Upper lobe of left lung (tissue), 4 donors: ENCODE data around the gene GET4.

Experiments used
- CTCF ChIP-seq, 6 experiments: fragments of 450-650 bp in 4 of 6; fragments of 200-600 bp in 2 of 6; sonication (generic) in 2 of 6; IDR thresholded peaks; one replicate each; pipeline ENCODE4 v1.5.1; 2016 to 2019; ENCODE audit warnings: antibody characterized with exemption in 6 of 6
- POLR2A ChIP-seq, 4 donors: fragments of 450-650 bp; IDR thresholded peaks; one replicate each; pipeline ENCODE4 v1.5.1; 2016 to 2017; ENCODE audit warnings: antibody characterized with exemption in 4 of 4, mild to moderate bottlenecking in 2 of 4
- POLR2AphosphoS5 ChIP-seq, 2 donors: sonication (generic); formaldehyde crosslinking; IDR thresholded peaks; one replicate each; pipeline ENCODE4 v1.5.1; 2017; ENCODE audit warnings: antibody characterized with exemption in 2 of 2

- TF ChIP-seq POLR2AphosphoS5 (IDR thresholded peaks at IDR 0.05) (no peak), CTCF (IDR thresholded peaks at IDR 0.05) (no peak), POLR2A (IDR thresholded peaks at IDR 0.05) (no peak)
These were observed 44.7 kb downstream of the GET4 start for GRCh38 chr7:921071-921461.
